ENCODE results near the gene ZNF212. TPM values are rescaled to one million over a fixed set of nuclear protein-coding genes. Genes with fewer than 3 reads are reported as not detected.

ZNF212 gene
- total RNA-seq, 2 experiments from 2014 or later, result 14.6 to 15.5 TPM

DNA sequence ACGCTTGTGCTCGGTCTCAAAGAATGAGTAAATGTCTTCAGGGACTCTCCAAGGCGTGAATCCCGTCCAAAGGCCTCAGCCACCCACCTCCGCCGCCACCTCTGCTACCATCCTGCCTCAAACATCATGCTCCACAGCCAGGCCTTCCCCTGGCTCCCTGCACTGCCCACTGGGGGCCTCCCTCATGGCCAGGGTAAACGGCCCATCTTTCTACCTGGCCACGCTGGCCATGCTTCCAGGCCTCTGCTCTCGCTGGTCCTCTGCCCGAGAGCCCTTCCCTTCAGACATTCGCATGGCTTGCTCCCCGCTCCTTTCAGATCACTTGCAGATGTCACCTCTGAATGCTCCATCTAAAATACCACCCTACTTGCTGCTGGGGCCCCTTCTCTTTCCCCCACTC is 62.8 kb downstream of the ZNF212 start:
- no peaks in the 10 kb centered on the region for H3K27me3 Mint-ChIP-seq
- H3K4me3 Mint-ChIP-seq, result no peak overlapping the region
- ATAC-seq (ENCODE audit: low read depth) (no peak), DNase-seq (no peak)
- no peak overlapping the region for H3K27ac Mint-ChIP-seq
- H3K4me1 Mint-ChIP-seq, result peaks cover 1% of the 10 kb centered on the region
- H3K9me3 Mint-ChIP-seq, result no peaks in the 10 kb centered on the region
- POLR2A ChIA-PET, result no interaction called here
- no peaks in the 10 kb centered on the region for H3K36me3 Mint-ChIP-seq

DNA sequence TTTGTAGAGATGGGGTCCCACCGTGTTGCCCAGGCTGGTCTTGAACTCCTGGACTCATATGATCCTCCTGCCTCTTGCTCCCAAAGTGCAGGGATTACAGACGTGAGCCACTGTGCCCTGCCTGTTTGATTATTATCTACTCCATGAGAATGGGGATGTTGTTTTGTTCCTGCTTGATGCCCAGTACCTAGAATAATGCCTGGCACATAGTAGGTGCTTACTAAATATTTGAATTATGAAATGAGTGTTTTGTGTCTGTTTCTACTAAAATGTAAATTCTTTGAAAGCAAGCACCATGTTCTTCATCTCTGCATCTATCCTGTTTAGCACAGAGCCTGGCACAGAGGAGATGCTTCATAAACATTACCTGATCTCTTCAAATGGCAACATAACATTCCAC is 63.4 kb downstream of the ZNF212 start:
- no peak overlapping the region for H3K4me3 Mint-ChIP-seq
- H3K4me1 Mint-ChIP-seq, result peaks cover 1% of the 10 kb centered on the region
- H3K36me3 Mint-ChIP-seq, result no peaks in the 10 kb centered on the region
- DNase-seq (no peak), ATAC-seq (ENCODE audit: low read depth) (no peak)
- no peaks in the 10 kb centered on the region for H3K9me3 Mint-ChIP-seq
- H3K27me3 Mint-ChIP-seq, result no peaks in the 10 kb centered on the region
- no peak overlapping the region for H3K27ac Mint-ChIP-seq
- POLR2A ChIA-PET, result no interaction called here

DNA sequence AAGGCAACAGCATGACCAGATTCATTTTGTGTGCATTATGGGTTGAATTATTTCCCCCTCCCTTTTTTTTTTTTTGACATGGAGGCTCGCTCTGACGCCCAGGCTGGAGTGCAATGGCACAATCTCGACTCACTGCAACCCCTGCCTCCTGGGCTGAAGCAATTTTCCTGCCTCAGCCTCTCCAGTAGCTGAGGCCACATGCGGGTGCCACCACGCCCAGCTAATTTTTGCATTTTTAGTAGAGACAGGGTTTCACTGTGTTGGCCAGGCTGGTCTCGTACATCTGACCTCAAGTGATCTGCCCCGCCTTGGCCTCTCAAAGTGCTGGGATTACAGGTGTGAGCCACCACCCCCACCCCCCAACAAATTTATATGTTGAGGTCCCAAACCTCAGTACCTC is 64.6 kb downstream of the ZNF212 start:
- POLR2A ChIA-PET, result no interaction called here
- no peak overlapping the region for H3K27ac Mint-ChIP-seq
- no peaks in the 10 kb centered on the region for H3K36me3 Mint-ChIP-seq
- H3K4me1 Mint-ChIP-seq, result peaks cover 1% of the 10 kb centered on the region
- ATAC-seq (ENCODE audit: low read depth) (no peak), DNase-seq (no peak)
- H3K27me3 Mint-ChIP-seq, result no peaks in the 10 kb centered on the region
- no peak overlapping the region for H3K4me3 Mint-ChIP-seq
- no peaks in the 10 kb centered on the region for H3K9me3 Mint-ChIP-seq

Other genes starting within 250 kb of the ZNF212 start
- gene PDIA4, start 211.1 kb upstream of the ZNF212 start, total RNA-seq, result 10 to 100 TPM; 56.6 to 56.8 TPM
- 10 to 100 TPM in 1 of 2 experiments, 1 to 10 TPM in 1; 9.5 to 10.3 TPM for gene ZNF786, start 148.9 kb upstream of the ZNF212 start, total RNA-seq
- 1 to 10 TPM; 1.0 to 1.4 TPM for gene ZNF425, start 113.3 kb upstream of the ZNF212 start, total RNA-seq
- gene ZNF398, start 92.2 kb upstream of the ZNF212 start, total RNA-seq, result 10 to 100 TPM; 15.0 to 15.6 TPM
- 10 to 100 TPM; 24.7 to 26.2 TPM for gene ZNF282, start 44.1 kb upstream of the ZNF212 start, total RNA-seq
- gene ZNF783, start 22.5 kb downstream of the ZNF212 start, total RNA-seq, result 10 to 100 TPM; 22.0 to 23.7 TPM
- gene ZNF777, start 221.4 kb downstream of the ZNF212 start, total RNA-seq, result 10 to 100 TPM; 14.1 to 14.9 TPM

Data from activated naive CD8-positive, alpha-beta T cell treated with anti-CD3 and anti-CD28 coated beads, Interleukin-2, amount 10 ng/mL, durations not matched to agents 7 days and 5 days (primary cell).